ENCODE results near the gene AACS.
"Not testable (repeated sequence)": the region's sequence is repeated elsewhere in the genome, so short reads cannot be mapped to it uniquely, and the experiment has no call there.

Gene AACS, protein sequence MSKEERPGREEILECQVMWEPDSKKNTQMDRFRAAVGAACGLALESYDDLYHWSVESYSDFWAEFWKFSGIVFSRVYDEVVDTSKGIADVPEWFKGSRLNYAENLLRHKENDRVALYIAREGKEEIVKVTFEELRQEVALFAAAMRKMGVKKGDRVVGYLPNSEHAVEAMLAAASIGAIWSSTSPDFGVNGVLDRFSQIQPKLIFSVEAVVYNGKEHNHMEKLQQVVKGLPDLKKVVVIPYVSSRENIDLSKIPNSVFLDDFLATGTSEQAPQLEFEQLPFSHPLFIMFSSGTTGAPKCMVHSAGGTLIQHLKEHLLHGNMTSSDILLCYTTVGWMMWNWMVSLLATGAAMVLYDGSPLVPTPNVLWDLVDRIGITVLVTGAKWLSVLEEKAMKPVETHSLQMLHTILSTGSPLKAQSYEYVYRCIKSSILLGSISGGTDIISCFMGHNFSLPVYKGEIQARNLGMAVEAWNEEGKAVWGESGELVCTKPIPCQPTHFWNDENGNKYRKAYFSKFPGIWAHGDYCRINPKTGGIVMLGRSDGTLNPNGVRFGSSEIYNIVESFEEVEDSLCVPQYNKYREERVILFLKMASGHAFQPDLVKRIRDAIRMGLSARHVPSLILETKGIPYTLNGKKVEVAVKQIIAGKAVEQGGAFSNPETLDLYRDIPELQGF

DNA sequence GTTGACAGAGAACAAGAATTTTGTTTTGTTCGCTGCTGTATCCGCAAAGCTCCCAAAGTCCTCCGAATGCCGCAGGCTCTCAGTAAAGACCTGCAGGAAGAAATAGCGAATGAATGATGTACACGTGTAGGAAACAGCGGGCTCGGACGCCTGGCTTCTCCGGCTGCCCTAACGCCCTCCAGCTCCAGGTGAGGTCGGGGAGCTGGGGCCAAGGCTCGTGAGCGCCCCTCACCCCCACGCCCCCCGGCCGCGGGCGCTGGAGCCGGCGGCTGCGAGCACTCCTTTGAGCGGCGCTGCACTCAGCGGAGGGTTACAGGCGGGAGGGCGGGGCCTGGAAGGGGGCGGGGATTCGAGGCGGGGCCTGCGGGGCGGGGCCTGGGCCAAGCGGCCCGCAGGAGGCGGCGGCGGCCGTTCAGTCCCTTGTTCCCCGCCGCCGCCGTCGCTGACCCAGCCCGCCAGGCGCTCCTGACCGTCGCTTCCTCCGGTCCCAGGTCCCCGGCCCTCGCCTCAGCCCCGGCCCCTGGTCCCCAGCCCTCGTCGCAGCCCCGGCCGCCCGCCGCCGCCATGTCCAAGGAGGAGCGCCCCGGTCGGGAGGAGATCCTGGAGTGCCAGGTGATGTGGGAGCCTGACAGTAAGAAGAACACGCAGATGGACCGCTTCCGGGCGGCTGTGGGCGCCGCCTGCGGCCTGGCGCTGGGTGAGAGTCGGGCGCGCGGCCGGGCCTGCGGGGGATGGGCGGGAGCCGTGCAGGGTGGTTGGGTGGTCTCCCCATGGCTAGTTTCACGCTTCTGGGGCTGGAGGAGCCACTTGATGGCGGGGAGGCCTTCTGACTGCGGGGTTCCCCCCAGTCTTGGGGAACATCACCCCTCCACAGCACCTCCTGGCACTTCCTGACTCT is at the start of gene AACS:
AACS (plus strand) TSS at position 415 of the 898 bp plus-strand sequence; CDS start at position 565, 150 bp downstream.
- in situ Hi-C loops (cut with HindIII; ENCODE audit: low pct_unique_long_range_greater_than_20kb, low sequenced_read_pairs) = no loop called here
- TF ChIP-seq JUND (IDR thresholded peaks at IDR 0.05; ENCODE audit: low read depth) = no peak

DNA sequence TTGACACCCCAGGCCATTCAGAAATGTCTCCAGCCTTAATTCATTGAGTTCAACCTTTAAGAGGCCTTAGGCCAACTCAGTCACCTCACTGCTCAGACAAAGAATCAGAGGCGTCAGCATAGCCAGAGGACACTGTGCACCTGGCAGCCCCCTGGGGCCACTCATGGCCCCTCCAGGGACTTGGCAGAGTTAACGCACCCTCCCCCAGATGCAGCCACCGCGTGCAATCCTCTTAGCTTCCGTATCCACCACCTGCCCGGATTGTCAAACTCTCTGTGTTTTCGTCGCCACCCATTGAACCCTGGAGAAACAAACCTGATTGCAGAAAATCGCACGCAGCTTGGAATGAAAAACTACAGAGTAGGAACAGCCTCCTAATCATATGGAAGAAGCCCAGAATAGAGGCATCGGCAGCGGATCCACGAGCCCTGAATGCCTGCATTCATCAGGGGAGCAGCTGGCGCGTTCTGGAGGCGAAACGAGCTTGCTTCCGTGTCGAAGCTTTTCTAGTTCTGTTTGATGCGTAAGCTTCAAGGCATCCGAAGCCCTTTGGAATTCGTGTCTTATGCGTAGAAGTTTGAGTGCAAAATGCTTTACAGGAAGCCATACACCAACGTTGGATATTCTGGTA is 49.4 kb upstream of the AACS start:
- DNase-seq (ENCODE audit: low read depth in 1 of 2, low spot score in 1 of 2) = no peak
- in situ Hi-C loops (cut with HindIII; ENCODE audit: low pct_unique_long_range_greater_than_20kb, low sequenced_read_pairs) = no loop called here
- TF ChIP-seq JUND (IDR thresholded peaks at IDR 0.05; ENCODE audit: low read depth) = no peak

More for the DNA sequence above, at the start of gene AACS:
- peak; percentile 84 to 96 for DNase-seq (ENCODE audit: low read depth in 1 of 2, low spot score in 1 of 2)

DNA sequence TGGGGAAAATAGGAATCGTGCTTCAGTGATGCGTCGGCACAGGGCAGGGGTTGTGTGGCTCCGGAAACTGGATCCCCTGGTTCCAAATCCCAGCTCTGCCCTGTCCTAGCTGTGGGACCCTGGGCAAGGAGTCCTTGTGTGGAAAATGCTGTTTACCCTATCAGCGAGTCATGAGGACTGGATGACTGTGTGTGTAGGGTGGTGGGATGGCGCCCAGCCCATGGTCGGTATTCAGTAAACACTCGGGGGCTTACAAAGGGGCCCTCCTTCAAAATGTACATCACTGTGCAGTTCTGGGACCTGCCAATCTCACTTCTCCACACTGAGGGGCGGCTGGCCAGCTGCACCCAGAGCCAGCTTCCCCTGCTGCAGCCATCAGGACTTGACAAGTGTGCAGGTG is 47.4 kb upstream of the AACS start:
- DNase-seq (ENCODE audit: low read depth in 1 of 2, low spot score in 1 of 2) = no peak
- in situ Hi-C loops (cut with HindIII; ENCODE audit: low pct_unique_long_range_greater_than_20kb, low sequenced_read_pairs) = no loop called here
- no peak for TF ChIP-seq JUND (IDR thresholded peaks at IDR 0.05; ENCODE audit: low read depth)

GRCh38 chr12:125018356-125018755 is 46.9 kb upstream of the AACS start:
- DNase-seq (ENCODE audit: low read depth in 1 of 2, low spot score in 1 of 2) = no peak
- in situ Hi-C loops (cut with HindIII; ENCODE audit: low pct_unique_long_range_greater_than_20kb, low sequenced_read_pairs) = no loop called here
- no peak for TF ChIP-seq JUND (IDR thresholded peaks at IDR 0.05; ENCODE audit: low read depth)

- in situ Hi-C loops (cut with HindIII; ENCODE audit: low pct_unique_long_range_greater_than_20kb, low sequenced_read_pairs) = no loop called here
- TF ChIP-seq JUND (IDR thresholded peaks at IDR 0.05; ENCODE audit: low read depth) = no peak
- DNase-seq (ENCODE audit: low read depth in 1 of 2, low spot score in 1 of 2) = no peak
Measured at GRCh38 chr12:125021096-125021495, 44.1 kb upstream of the AACS start.

DNA sequence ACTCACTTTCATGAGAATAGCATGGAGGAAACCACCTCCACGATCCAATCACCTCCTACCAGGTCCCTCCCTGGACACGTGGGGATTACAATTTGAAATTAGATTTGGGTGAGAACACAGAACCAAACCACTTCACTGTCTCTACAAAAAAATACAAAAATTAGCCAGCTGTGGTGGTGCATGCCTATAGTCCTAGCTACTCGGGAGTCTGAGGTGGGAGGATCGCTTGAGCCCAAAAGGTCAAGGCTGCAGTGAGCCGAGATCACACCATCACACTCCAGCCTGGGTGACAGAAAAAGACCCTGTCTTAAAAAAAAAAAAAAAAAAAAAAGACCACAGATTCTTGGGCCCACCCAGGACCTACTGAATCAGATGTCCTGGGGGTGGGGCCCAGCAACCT is 43.5 kb upstream of the AACS start:
- in situ Hi-C loops (cut with HindIII; ENCODE audit: low pct_unique_long_range_greater_than_20kb, low sequenced_read_pairs) = no loop called here
- no peak for TF ChIP-seq JUND (IDR thresholded peaks at IDR 0.05; ENCODE audit: low read depth)
- DNase-seq (ENCODE audit: low read depth in 1 of 2, low spot score in 1 of 2) = no peak

DNA sequence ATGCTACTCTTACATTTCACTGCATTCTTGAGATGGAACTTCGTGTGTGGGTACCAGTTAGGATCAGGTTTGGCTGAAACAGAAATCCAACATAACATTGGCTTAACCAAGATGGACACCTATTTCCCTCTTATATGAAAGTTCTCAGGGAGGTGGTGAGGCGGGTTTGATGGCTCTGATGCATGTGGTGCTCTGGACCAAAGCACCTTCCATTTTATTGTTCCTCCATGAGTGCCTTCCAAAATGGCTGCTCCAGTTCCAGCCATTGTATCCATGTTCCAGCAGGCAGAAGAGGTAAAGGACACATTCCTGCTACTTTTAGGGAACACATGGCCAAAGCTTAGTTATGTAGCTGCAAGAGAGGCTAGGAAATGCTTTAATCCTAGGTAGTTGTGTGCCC is 42.2 kb upstream of the AACS start:
- in situ Hi-C loops (cut with HindIII; ENCODE audit: low pct_unique_long_range_greater_than_20kb, low sequenced_read_pairs) = no loop called here
- no peak for DNase-seq (ENCODE audit: low read depth in 1 of 2, low spot score in 1 of 2)

GRCh38 chr12:125024949-125025563 is 40.2 kb upstream of the AACS start:
- DNase-seq (ENCODE audit: low read depth in 1 of 2, low spot score in 1 of 2) = no peak
- in situ Hi-C loops (cut with HindIII; ENCODE audit: low pct_unique_long_range_greater_than_20kb, low sequenced_read_pairs) = no loop called here
- TF ChIP-seq JUND (IDR thresholded peaks at IDR 0.05; ENCODE audit: low read depth) = no peak

More for the DNA sequence above, 42.2 kb upstream of the AACS start:
- no peak for TF ChIP-seq JUND (IDR thresholded peaks at IDR 0.05; ENCODE audit: low read depth)

- in situ Hi-C loops (cut with HindIII; ENCODE audit: low pct_unique_long_range_greater_than_20kb, low sequenced_read_pairs) = no loop called here
- DNase-seq (ENCODE audit: low read depth in 1 of 2, low spot score in 1 of 2) = no peak
- TF ChIP-seq JUND (IDR thresholded peaks at IDR 0.05; ENCODE audit: low read depth) = no peak
Measured at GRCh38 chr12:125025606-125026235, 39.5 kb upstream of the AACS start.

GRCh38 chr12:125028106-125028505 is 37.1 kb upstream of the AACS start:
- in situ Hi-C loops (cut with HindIII; ENCODE audit: low pct_unique_long_range_greater_than_20kb, low sequenced_read_pairs) = no loop called here
- DNase-seq (ENCODE audit: low read depth in 1 of 2, low spot score in 1 of 2) = no peak
- no peak for TF ChIP-seq JUND (IDR thresholded peaks at IDR 0.05; ENCODE audit: low read depth)

DNA sequence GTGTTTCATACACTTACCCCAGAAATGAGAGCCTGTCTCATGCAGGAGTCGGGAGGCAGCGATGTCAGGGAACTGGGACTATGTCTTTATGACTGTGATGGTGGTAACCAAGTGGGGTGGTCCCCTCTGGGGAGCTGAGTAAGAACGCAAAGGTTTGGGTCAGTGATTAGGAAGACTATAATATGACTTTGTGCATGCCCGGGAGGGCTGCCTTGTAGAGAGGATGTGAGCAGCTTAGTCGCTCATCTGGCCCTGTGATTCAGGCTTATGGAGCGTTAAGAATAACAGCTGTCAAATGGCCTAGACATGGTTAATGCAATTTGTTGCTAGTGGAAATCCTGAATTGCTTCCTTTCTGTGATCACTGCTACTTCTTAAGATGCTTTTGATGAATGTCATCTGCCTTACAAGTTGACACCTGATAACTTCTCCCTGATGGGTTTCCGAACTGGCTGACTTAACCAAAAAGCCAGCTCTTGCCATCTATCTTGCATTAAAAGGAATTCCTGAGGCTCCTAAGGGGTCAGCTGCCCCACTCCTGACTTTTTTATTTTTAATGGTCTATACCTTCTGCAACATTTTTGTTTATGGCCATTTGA is 35.4 kb upstream of the AACS start:
- in situ Hi-C loops (cut with HindIII; ENCODE audit: low pct_unique_long_range_greater_than_20kb, low sequenced_read_pairs) = no loop called here
- TF ChIP-seq JUND (IDR thresholded peaks at IDR 0.05; ENCODE audit: low read depth) = no peak
- DNase-seq (ENCODE audit: low read depth in 1 of 2, low spot score in 1 of 2) = no peak

GRCh38 chr12:125031471-125031870 is 33.8 kb upstream of the AACS start:
- in situ Hi-C loops (cut with HindIII; ENCODE audit: low pct_unique_long_range_greater_than_20kb, low sequenced_read_pairs); DNase-seq (ENCODE audit: low read depth in 1 of 2, low spot score in 1 of 2): not testable (repeated sequence)
